Right lung (tissue), 5 donors: ENCODE results near the gene TBL3. TPM values are rescaled to one million over a fixed set of nuclear protein-coding genes. Genes with fewer than 3 reads are reported as not detected.

Source experiments
- DNase-seq, 2 donors: peaks; one replicate each; pipeline ENCODE4 v3.0.0-alpha.2; 2013
- polyA plus RNA-seq, 5 donors: library from polyadenylated mRNA; unstranded; fragments of 120-200 nt; gene quantifications; one replicate each; pipeline versions ENCODE4 v1.2.1 to v1.2.3, GENCODE V29; 2013; ENCODE audit warnings: inconsistent platforms in 1 of 5, low replicate concordance in 1 of 5; ENCODE audit not compliant: insufficient read length in 5 of 5, insufficient read depth in 1 of 5

Gene TBL3
- polyA plus RNA-seq, 5 donors, result 22.8 to 42.3 (median 28.9) TPM

DNA sequence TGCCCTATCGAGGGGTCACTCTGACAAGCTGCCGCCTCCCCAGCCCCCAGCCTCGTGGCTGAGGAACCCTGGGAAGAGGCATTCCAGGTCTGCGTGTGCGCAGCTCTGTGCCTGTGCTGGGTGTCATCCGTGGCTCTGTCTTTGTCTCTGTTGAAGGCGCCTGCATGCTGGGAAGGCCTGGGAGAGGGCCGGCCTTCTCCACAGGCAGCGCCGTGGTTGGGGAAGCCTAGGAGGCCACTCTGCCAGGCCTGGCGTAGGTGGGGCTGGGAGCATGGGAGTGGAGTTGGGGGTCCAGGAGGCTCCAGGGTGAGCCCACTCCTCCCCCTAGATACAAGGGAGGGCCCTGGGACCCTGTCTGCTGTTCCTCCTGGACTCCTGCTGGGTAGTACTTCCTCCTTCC is 58.2 kb downstream of the TBL3 start:
- no peak for DNase-seq

- DNase-seq, result no peak
These were observed 59.3 kb downstream of the TBL3 start for GRCh38 chr16:2031081-2031577.

Other genes with a start within 250 kb of the TBL3 start
- gene NME3, start 200.5 kb upstream of the TBL3 start, polyA plus RNA-seq, result 10 to 100 TPM; 16.6 to 56.6 (median 30.3) TPM
- 10 to 100 TPM in 1 of 5 donors, 1 to 10 TPM in 4; 6.7 to 10.5 (median 7.8) TPM for gene EME2, start 199.2 kb upstream of the TBL3 start, polyA plus RNA-seq
- 10 to 100 TPM; 51.5 to 82.1 (median 57.4) TPM for gene MRPS34, start 198.9 kb upstream of the TBL3 start, polyA plus RNA-seq
- 10 to 100 TPM; 24.0 to 47.3 (median 35.9) TPM for gene SPSB3, start 189.5 kb upstream of the TBL3 start, polyA plus RNA-seq
- 10 to 100 TPM; 26.4 to 71.8 (median 40.8) TPM for gene NUBP2, start 189.1 kb upstream of the TBL3 start, polyA plus RNA-seq
- 1 to 10 TPM; 1.1 to 4.2 (median 2.4) TPM for gene IGFALS, start 178.3 kb upstream of the TBL3 start, polyA plus RNA-seq
- 10 to 100 TPM; 20.1 to 32.2 (median 26.6) TPM for gene HAGH, start 145.2 kb upstream of the TBL3 start, polyA plus RNA-seq
- gene FAHD1, start 144.8 kb upstream of the TBL3 start, polyA plus RNA-seq, result 10 to 100 TPM; 16.2 to 25.2 (median 16.9) TPM
- under 1 TPM; 0.23 to 0.86 (median 0.51) TPM for gene MEIOB, start 99.9 kb upstream of the TBL3 start, polyA plus RNA-seq
- under 1 TPM; 0.09 to 0.40 (median 0.18) TPM for gene HS3ST6, start 53.6 kb upstream of the TBL3 start, polyA plus RNA-seq
- gene MSRB1, start 28.9 kb upstream of the TBL3 start, polyA plus RNA-seq, result 10 to 100 TPM; 11.8 to 22.8 (median 14.9) TPM
- 1 to 10 TPM in 1 of 5 donors, under 1 TPM in 4; 0.05 to 2.0 (median 0.18) TPM for gene RPL3L, start 17.4 kb upstream of the TBL3 start, polyA plus RNA-seq
- gene NDUFB10, start 12.5 kb upstream of the TBL3 start, polyA plus RNA-seq, result 100 to 1,000 TPM in 1 of 5 donors, 10 to 100 TPM in 4; 78.0 to 123 (median 87.7) TPM
- gene RPS2, start 7.2 kb upstream of the TBL3 start, polyA plus RNA-seq, result 1,000 to 10,000 TPM; 2,201 to 2,837 (median 2,396) TPM
- under 1 TPM in 1 of 5 donors, not detected in 4; 0.13 TPM for gene RNF151, start 5.2 kb upstream of the TBL3 start, polyA plus RNA-seq
- under 1 TPM in 4 of 5 donors, not detected in 1; 0.18 to 0.57 (median 0.39) TPM for gene NOXO1, start 9.4 kb downstream of the TBL3 start, polyA plus RNA-seq
- gene GFER, start 12.1 kb downstream of the TBL3 start, polyA plus RNA-seq, result 10 to 100 TPM; 17.0 to 28.1 (median 21.1) TPM
- under 1 TPM; 0.46 to 0.80 (median 0.65) TPM for gene SYNGR3, start 17.9 kb downstream of the TBL3 start, polyA plus RNA-seq
- gene ZNF598, start 37.8 kb downstream of the TBL3 start, polyA plus RNA-seq, result 10 to 100 TPM; 11.9 to 32.1 (median 19.9) TPM
- gene NPW, start 47.7 kb downstream of the TBL3 start, polyA plus RNA-seq, result 1 to 10 TPM; 1.1 to 7.9 (median 2.3) TPM
- 100 to 1,000 TPM in 2 of 5 donors, 10 to 100 TPM in 3; 63.1 to 196 (median 91.8) TPM for gene NHERF2, start 54.8 kb downstream of the TBL3 start, polyA plus RNA-seq
- gene NTHL1, start 75.8 kb downstream of the TBL3 start, polyA plus RNA-seq, result 10 to 100 TPM; 21.0 to 41.2 (median 26.9) TPM
- gene TSC2, start 75.9 kb downstream of the TBL3 start, polyA plus RNA-seq, result 100 to 1,000 TPM; 100 to 149 (median 120) TPM
- gene PKD1, start 163.8 kb downstream of the TBL3 start, polyA plus RNA-seq, result 100 to 1,000 TPM in 3 of 5 donors, 10 to 100 TPM in 2; 66.7 to 168 (median 123) TPM
- gene RAB26, start 176.6 kb downstream of the TBL3 start, polyA plus RNA-seq, result 1 to 10 TPM; 1.0 to 1.8 (median 1.5) TPM
- 10 to 100 TPM; 41.0 to 62.8 (median 45.7) TPM for gene TRAF7, start 183.7 kb downstream of the TBL3 start, polyA plus RNA-seq
- gene CASKIN1, start 224.6 kb downstream of the TBL3 start, polyA plus RNA-seq, result under 1 TPM; 0.16 to 0.85 (median 0.50) TPM
- 10 to 100 TPM; 32.3 to 48.6 (median 33.9) TPM for gene MLST8, start 233.4 kb downstream of the TBL3 start, polyA plus RNA-seq
- 1 to 10 TPM; 2.6 to 9.0 (median 5.8) TPM for gene BRICD5, start 238.8 kb downstream of the TBL3 start, polyA plus RNA-seq
- 10 to 100 TPM in 1 of 5 donors, 1 to 10 TPM in 4; 7.2 to 13.3 (median 9.1) TPM for gene PGP, start 242.8 kb downstream of the TBL3 start, polyA plus RNA-seq